Measurements from ENCODE around the gene CDK11B. TPM values are rescaled to one million over a fixed set of nuclear protein-coding genes. Genes with fewer than 3 reads are reported as not detected.
"Not testable (repeated sequence)": the region's sequence is repeated elsewhere in the genome, so short reads cannot be mapped to it uniquely, and the experiment has no call there.

Gene CDK11B
- total and polyA plus RNA-seq, 2 donors: 16.1 to 35.6 TPM

GRCh38 chr1:1675218-1675617 is 16.4 kb upstream of the CDK11B start:
- WGBS: 95% methylated on average over 10 of the region's 18 CpGs
- not testable (repeated sequence) for H3K4me3 ChIP-seq (ENCODE audit: low read length in 2 of 2); H3K27me3 ChIP-seq (ENCODE audit: control insufficient read depth in 2 of 2, insufficient read depth in 1 of 2, low read length in 1 of 2); H3K9me3 ChIP-seq (ENCODE audit: control insufficient read depth in 2 of 2, insufficient read depth in 1 of 2, low read length in 1 of 2); H3K27ac ChIP-seq (ENCODE audit: low read depth in 1 of 2, low read length in 1 of 2); DNase-seq (ENCODE audit: low read depth in 6 of 9, low spot score in 9 of 9)
- H3K4me1 ChIP-seq (ENCODE audit: control insufficient read depth in 2 of 2, insufficient read depth in 2 of 2, low read length in 2 of 2): peaks cover 12 to 24% of the 10 kb centered on the region in 2 donors
- peaks cover 26 to 31% of the 10 kb centered on the region in 2 donors for H3K36me3 ChIP-seq (ENCODE audit: control insufficient read depth in 2 of 2, insufficient read depth in 2 of 2, low read length in 1 of 2)

- not testable (repeated sequence) for H3K27me3 ChIP-seq (ENCODE audit: control insufficient read depth in 2 of 2, insufficient read depth in 1 of 2, low read length in 1 of 2); H3K4me3 ChIP-seq (ENCODE audit: low read length in 2 of 2); DNase-seq (ENCODE audit: low read depth in 6 of 9, low spot score in 9 of 9); H3K9me3 ChIP-seq (ENCODE audit: control insufficient read depth in 2 of 2, insufficient read depth in 1 of 2, low read length in 1 of 2); H3K27ac ChIP-seq (ENCODE audit: low read depth in 1 of 2, low read length in 1 of 2)
- Histone ChIP-seq H3K36me3 (ENCODE audit: control insufficient read depth in 2 of 2, insufficient read depth in 2 of 2, low read length in 1 of 2) (peaks cover 30 to 35% of the 10 kb centered on the region in 2 donors), H3K4me1 (ENCODE audit: control insufficient read depth in 2 of 2, insufficient read depth in 2 of 2, low read length in 2 of 2) (peaks cover 12 to 24% of the 10 kb centered on the region in 2 donors)
- WGBS: 85% methylated on average over 18 of the region's 21 CpGs
Observed at GRCh38 chr1:1674806-1675205, 16.0 kb upstream of the CDK11B start.

- H3K36me3 ChIP-seq (ENCODE audit: control insufficient read depth in 2 of 2, insufficient read depth in 2 of 2, low read length in 1 of 2): peaks cover 49 to 52% of the 10 kb centered on the region in 2 donors
- no peak for DNase-seq (ENCODE audit: low read depth in 6 of 9, low spot score in 9 of 9)
- no peak overlapping the region for H3K27ac ChIP-seq (ENCODE audit: low read depth in 1 of 2, low read length in 1 of 2)
- no peaks in the 10 kb centered on the region for H3K27me3 ChIP-seq (ENCODE audit: control insufficient read depth in 2 of 2, insufficient read depth in 1 of 2, low read length in 1 of 2)
- WGBS: 98% methylated on average over 25 of the region's 25 CpGs
- H3K4me1 ChIP-seq (ENCODE audit: control insufficient read depth in 2 of 2, insufficient read depth in 2 of 2, low read length in 2 of 2): peaks cover 0 to 5% of the 10 kb centered on the region in 2 donors
- H3K4me3 ChIP-seq (ENCODE audit: low read length in 2 of 2): no peak overlapping the region
- H3K9me3 ChIP-seq (ENCODE audit: control insufficient read depth in 2 of 2, insufficient read depth in 1 of 2, low read length in 1 of 2): no peaks in the 10 kb centered on the region
Observed at GRCh38 chr1:1672181-1672965, 13.6 kb upstream of the CDK11B start.

DNA sequence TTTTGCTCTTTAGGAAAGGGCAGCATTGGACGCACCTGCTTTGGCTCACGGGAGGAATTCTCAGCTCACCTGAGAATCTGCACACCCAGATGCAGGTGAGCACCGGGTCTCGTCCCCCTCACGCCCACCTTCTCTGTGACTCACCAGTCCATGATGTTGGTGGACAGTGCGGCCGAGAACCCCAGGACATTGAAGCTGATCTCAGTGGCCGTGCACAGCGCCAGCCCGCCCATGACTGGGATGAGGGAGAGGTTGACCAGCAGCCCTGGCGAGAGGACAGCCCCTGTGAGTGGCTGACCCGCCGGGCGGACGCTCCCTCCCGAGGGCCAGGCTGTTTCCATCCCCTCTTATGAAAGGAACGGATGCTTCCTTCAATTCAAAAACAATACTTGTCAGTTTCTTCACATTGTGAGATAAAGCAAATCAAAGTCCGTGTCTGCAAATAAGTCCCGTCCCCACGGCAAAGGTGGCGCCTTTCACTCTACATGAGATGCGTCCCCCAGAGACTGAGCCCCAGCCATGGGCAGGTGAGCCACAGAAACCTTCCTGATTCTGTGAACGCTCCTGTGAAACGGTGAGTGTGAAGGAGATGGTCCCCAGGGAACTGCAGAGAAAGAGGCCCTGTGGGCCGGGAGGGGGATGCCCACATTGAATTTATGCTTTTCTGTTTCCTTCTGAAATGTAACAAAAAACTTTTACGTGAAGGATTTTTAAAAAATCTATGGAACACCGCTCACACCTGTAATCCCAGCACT is 12.7 kb upstream of the CDK11B start:
- Histone ChIP-seq H3K36me3 (ENCODE audit: control insufficient read depth in 2 of 2, insufficient read depth in 2 of 2, low read length in 1 of 2) (peaks cover 51 to 55% of the 10 kb centered on the region in 2 donors), H3K9me3 (ENCODE audit: control insufficient read depth in 2 of 2, insufficient read depth in 1 of 2, low read length in 1 of 2) (no peaks in the 10 kb centered on the region), H3K4me3 (ENCODE audit: low read length in 2 of 2) (no peak overlapping the region), H3K27me3 (ENCODE audit: control insufficient read depth in 2 of 2, insufficient read depth in 1 of 2, low read length in 1 of 2) (no peaks in the 10 kb centered on the region), H3K27ac (ENCODE audit: low read depth in 1 of 2, low read length in 1 of 2) (no peak overlapping the region), H3K4me1 (ENCODE audit: control insufficient read depth in 2 of 2, insufficient read depth in 2 of 2, low read length in 2 of 2) (peaks cover 0 to 2% of the 10 kb centered on the region in 2 donors)
- 91% methylated on average over 27 of the region's 27 CpGs for WGBS
- no peak for DNase-seq (ENCODE audit: low read depth in 6 of 9, low spot score in 9 of 9)

GRCh38 chr1:1670866-1671265 is 12.1 kb upstream of the CDK11B start:
- DNase-seq (ENCODE audit: low read depth in 6 of 9, low spot score in 9 of 9): no peak
- no peak overlapping the region for H3K4me3 ChIP-seq (ENCODE audit: low read length in 2 of 2)
- WGBS: 98% methylated on average over 24 of the region's 24 CpGs
- peaks cover 57 to 61% of the 10 kb centered on the region in 2 donors for H3K36me3 ChIP-seq (ENCODE audit: control insufficient read depth in 2 of 2, insufficient read depth in 2 of 2, low read length in 1 of 2)
- H3K27ac ChIP-seq (ENCODE audit: low read depth in 1 of 2, low read length in 1 of 2): no peak overlapping the region
- no peaks in the 10 kb centered on the region for H3K9me3 ChIP-seq (ENCODE audit: control insufficient read depth in 2 of 2, insufficient read depth in 1 of 2, low read length in 1 of 2)
- H3K4me1 ChIP-seq (ENCODE audit: control insufficient read depth in 2 of 2, insufficient read depth in 2 of 2, low read length in 2 of 2): peaks cover 0 to 2% of the 10 kb centered on the region in 2 donors
- no peaks in the 10 kb centered on the region for H3K27me3 ChIP-seq (ENCODE audit: control insufficient read depth in 2 of 2, insufficient read depth in 1 of 2, low read length in 1 of 2)

DNA sequence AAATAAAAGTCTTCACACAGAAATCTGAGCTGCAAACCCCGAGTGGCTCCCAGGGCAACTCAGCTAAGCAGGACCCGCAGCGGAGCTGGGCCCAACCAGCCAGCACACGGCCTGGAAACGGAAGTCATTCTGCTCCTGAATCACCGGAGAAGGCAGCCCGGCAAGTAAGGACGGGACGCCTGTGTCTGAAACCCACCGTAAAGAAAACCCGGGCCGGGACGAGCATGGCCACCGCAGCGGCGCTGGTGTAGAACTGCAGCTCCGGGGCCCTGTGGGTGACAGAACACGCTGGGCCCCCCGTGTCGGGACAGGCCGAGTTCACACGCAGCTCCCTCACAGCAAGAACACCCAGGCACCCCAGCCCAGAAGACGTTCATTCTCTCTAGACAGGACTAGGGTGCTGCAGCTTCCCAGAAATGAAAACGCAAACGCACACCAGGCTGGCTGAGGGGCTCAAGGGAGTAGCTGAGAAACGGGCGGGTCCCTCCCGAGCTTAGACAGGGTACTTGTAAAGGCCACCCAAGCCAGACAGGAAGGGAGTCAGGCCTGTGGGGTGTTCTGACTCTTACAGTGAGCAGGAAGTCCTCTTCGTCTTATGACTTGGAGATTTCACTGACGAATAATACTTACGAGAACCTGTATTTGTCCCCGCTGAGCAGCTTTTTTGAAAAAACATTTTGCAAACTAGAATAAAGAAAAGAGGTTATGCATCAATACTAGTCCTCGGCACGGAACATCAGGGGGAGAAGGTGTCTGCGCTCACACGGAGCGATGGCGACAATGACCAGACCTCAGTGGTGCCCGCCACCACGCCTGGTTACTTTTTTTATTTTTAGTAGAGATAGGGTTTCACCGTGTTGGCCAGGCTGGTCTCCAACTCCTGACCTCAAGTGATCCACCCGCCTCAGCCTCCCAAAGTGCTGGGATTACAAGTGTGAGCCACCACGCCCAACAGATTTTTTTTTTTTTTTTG is 10.9 kb upstream of the CDK11B start:
- WGBS: 98% methylated on average over 43 of the region's 43 CpGs
- no peak for DNase-seq (ENCODE audit: low read depth in 6 of 9, low spot score in 9 of 9)
- peaks cover 69 to 70% of the 10 kb centered on the region in 2 donors for H3K36me3 ChIP-seq (ENCODE audit: control insufficient read depth in 2 of 2, insufficient read depth in 2 of 2, low read length in 1 of 2)
- no peak overlapping the region for H3K27ac ChIP-seq (ENCODE audit: low read depth in 1 of 2, low read length in 1 of 2)
- H3K4me3 ChIP-seq (ENCODE audit: low read length in 2 of 2): no peak overlapping the region
- H3K4me1 ChIP-seq (ENCODE audit: control insufficient read depth in 2 of 2, insufficient read depth in 2 of 2, low read length in 2 of 2): peaks cover 0 to 2% of the 10 kb centered on the region in 2 donors
- H3K27me3 ChIP-seq (ENCODE audit: control insufficient read depth in 2 of 2, insufficient read depth in 1 of 2, low read length in 1 of 2): no peaks in the 10 kb centered on the region
- H3K9me3 ChIP-seq (ENCODE audit: control insufficient read depth in 2 of 2, insufficient read depth in 1 of 2, low read length in 1 of 2): no peaks in the 10 kb centered on the region

- no peaks in the 10 kb centered on the region for H3K27me3 ChIP-seq (ENCODE audit: control insufficient read depth in 2 of 2, insufficient read depth in 1 of 2, low read length in 1 of 2)
- H3K9me3 ChIP-seq (ENCODE audit: control insufficient read depth in 2 of 2, insufficient read depth in 1 of 2, low read length in 1 of 2): no peaks in the 10 kb centered on the region
- WGBS: 96% methylated on average over 15 of the region's 15 CpGs
- H3K27ac ChIP-seq (ENCODE audit: low read depth in 1 of 2, low read length in 1 of 2): no peak overlapping the region
- H3K4me1 ChIP-seq (ENCODE audit: control insufficient read depth in 2 of 2, insufficient read depth in 2 of 2, low read length in 2 of 2): peaks cover 0 to 2% of the 10 kb centered on the region in 2 donors
- no peak overlapping the region for H3K4me3 ChIP-seq (ENCODE audit: low read length in 2 of 2)
- DNase-seq (ENCODE audit: low read depth in 6 of 9, low spot score in 9 of 9): no peak
- H3K36me3 ChIP-seq (ENCODE audit: control insufficient read depth in 2 of 2, insufficient read depth in 2 of 2, low read length in 1 of 2): peaks cover 56% of the 10 kb centered on the region in 2 donors
Observed at GRCh38 chr1:1666526-1666925, 7.7 kb upstream of the CDK11B start.

DNA sequence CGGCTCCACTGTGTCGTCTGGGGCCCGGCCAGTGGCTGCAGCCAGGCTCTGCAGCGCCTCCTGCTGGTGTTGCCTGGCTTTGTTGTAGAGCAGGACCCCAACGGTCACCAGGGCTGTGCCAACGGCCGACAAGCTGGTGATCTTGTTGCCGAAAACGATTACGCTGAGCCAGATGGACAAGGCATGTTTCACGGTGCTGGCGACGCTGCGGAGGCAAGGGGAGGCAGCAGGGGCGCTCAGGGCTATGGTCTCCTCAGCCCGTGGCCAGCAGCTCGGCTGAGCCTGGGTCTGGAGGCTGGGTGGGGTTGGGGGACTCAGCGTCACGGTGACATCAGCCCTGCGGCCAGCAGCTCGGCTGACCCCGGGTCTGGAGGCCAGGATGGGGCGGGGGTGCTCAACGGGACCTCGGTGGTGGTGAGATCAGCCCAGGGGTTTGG is 7.0 kb upstream of the CDK11B start:
- H3K4me1 ChIP-seq (ENCODE audit: control insufficient read depth in 2 of 2, insufficient read depth in 2 of 2, low read length in 2 of 2): peaks cover 0 to 2% of the 10 kb centered on the region in 2 donors
- H3K27me3 ChIP-seq (ENCODE audit: control insufficient read depth in 2 of 2, insufficient read depth in 1 of 2, low read length in 1 of 2): no peaks in the 10 kb centered on the region
- no peak overlapping the region for H3K4me3 ChIP-seq (ENCODE audit: low read length in 2 of 2)
- no peaks in the 10 kb centered on the region for H3K9me3 ChIP-seq (ENCODE audit: control insufficient read depth in 2 of 2, insufficient read depth in 1 of 2, low read length in 1 of 2)
- WGBS: 96% methylated on average over 25 of the region's 25 CpGs
- H3K36me3 ChIP-seq (ENCODE audit: control insufficient read depth in 2 of 2, insufficient read depth in 2 of 2, low read length in 1 of 2): peaks cover 49% of the 10 kb centered on the region in 2 donors
- no peak for DNase-seq (ENCODE audit: low read depth in 6 of 9, low spot score in 9 of 9)
- H3K27ac ChIP-seq (ENCODE audit: low read depth in 1 of 2, low read length in 1 of 2): no peak overlapping the region
